Esophagus muscularis mucosa (tissue), 3 donors: ENCODE results near the gene G2E3.

Experiments used
- CTCF ChIP-seq, 3 experiments: fragments of 200-600 bp in 2 of 3; fragments of 450-650 bp in 1 of 3; sonication (generic) in 2 of 3; IDR thresholded peaks; one replicate each; pipeline ENCODE4 v1.5.1; 2017 to 2019; ENCODE audit warnings: antibody characterized with exemption in 3 of 3, mild to moderate bottlenecking in 2 of 3, moderate library complexity in 1 of 3
- POLR2A ChIP-seq: fragments of 450-650 bp; IDR thresholded peaks from one replicate; pipeline ENCODE4 v1.6.1; 2017; ENCODE audit warnings: antibody characterized with exemption, moderate library complexity, mild to moderate bottlenecking, low read depth

- no peak for TF ChIP-seq CTCF (IDR thresholded peaks at IDR 0.05)
- no peak for TF ChIP-seq POLR2A
Observed at GRCh38 chr14:30569903-30570226, 10.9 kb downstream of the G2E3 start.
